Activated CD4-positive, alpha-beta T cell treated with anti-CD3 and anti-CD28 coated beads for 48 hours (primary cell): Measurements from ENCODE around the gene GABRG3.

Experiments
- DNase-seq: peaks from one replicate; pipeline ENCODE4 v3.0.0-alpha.2; 2020

The GABRG3 gene

DNA sequence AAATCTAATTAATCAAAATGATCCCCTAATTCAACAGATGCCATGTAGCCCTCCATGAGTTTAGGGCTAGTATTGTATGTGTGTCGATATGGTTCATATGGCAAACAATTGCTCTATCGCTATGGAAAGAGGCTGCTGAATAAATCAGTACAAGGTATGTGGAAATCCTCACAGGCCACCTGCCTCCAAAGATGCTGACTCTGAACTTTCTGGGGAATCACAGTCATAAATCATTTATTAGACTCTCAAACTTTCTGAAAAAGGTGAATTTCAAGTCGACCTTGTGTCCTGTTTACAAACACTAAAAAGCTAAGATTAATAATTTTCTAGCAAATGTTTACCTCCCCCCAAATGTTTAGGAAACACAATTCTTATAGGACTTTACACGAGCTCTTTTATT is 462.6 kb downstream of the GABRG3 start:
- DNase-seq, result no peak

DNA sequence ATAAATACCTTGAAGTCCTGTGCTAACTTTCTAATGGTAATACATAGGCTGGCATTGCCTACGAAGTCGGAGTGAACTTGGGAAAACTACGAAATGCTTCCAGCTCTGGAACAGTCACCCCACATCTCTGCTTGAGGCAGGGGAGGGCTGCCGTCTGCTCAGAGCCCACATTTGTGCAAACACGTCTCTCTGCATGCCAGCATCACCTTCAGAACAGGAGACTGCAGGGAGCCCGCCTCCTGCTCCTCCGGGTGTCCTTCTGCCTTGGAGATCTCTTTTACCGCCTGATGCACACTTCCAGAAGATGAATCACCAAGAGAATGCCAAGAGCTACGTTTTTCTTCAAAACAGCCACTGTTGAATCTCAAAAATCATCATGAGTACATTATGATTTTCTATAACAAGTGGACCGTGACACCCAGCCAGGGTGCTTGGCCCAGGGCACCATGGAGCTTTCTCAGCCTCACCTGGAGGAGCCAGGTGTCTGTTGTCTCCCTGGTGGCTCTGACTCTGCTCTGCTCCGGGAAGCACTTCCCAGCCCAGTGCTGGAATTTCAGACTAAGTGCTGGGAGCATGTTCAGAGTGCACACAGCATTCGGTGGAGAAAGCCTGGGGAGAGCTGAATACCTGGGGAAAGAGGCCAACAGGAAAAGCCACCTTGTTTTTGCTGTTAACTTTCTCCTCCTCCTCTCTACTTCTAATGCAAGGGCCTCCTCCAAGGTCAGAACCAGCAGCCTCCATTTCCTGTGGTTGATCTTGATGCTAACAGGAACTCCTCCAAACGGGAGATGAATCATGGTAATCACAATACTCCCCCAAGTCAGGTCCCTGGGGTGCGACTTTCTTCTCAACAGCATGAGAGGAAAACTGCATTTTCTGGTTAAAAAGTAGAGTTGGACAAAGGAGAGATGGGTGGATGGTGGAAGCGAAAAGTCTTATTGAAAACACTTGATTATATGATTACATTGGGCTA is 467.7 kb downstream of the GABRG3 start:
- no peak for DNase-seq

DNA sequence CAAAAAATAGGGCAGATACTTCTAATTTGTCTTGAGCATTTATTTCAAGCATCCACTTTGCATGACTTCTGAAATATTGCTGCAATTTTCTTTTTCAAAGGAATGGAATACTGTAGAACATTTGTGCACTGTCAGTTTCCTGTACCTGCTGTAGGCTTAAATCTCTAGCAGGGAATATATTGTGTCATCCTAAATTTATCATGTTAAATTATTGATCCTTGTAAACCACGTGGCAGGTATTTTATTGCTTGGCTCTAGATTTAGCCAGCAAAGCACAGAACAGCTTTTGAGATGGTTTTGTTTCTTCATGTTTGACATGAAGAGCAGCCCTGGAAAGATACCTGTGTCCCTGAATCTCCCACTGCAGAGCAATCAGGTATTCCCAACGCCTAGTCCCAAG is 470.1 kb downstream of the GABRG3 start:
- DNase-seq, result no peak

DNA sequence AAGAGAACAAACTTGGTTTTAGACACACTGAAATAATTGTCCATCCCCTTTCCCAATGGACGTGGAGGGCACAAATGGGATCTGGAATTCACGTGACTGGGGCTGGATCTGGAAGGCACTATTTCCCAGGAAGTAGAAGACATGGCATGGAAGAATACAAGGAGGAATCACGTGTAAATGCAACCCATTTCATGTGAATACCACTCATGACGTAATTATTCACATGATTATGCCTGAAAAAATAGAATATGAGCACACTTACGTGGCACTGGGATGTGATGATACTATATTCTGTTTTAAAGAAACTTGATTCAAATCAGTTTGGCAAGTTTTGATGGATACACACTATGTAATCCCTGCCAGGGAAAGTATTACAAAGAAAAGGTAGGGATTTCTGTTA is 477.3 kb downstream of the GABRG3 start:
- DNase-seq, result no peak

DNA sequence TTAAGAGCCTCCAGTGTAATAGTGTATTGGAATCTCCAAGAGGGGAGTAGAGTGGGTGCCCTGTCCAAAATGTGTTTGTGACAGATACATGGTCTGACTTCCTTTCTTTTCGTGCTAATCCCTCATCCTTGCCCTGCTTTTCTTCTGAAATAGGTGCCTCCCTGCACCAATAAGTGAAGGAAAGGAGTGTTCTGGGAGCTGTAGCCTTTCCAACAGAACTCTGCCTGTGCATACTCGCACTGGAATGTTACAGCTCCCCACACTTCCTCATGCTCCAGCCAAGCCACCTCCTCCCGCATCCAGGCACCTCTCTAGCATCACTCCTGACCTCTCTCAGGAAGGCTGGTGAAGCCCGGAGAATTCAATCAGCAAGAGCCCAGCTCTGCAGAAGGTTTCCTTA is 478.0 kb downstream of the GABRG3 start:
- no peak for DNase-seq

DNA sequence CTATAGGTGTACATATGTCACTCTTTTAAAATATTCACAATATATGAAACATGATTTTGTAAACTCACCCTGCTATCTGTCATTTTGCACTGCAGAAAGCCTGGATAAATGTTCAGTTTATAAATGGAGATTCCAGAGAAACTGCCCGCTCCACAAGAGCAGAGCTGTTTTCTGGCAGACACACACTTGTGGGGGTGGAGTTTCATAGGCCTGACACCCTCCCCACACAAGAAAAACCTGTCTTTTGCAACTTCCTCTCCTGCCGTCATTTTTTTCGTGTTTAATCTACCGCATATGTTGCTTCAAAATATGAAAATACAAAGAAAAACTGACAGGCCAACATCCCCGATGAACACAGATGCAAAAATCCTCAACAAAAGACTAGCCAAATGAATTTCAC is 479.0 kb downstream of the GABRG3 start:
- DNase-seq, result no peak

DNA sequence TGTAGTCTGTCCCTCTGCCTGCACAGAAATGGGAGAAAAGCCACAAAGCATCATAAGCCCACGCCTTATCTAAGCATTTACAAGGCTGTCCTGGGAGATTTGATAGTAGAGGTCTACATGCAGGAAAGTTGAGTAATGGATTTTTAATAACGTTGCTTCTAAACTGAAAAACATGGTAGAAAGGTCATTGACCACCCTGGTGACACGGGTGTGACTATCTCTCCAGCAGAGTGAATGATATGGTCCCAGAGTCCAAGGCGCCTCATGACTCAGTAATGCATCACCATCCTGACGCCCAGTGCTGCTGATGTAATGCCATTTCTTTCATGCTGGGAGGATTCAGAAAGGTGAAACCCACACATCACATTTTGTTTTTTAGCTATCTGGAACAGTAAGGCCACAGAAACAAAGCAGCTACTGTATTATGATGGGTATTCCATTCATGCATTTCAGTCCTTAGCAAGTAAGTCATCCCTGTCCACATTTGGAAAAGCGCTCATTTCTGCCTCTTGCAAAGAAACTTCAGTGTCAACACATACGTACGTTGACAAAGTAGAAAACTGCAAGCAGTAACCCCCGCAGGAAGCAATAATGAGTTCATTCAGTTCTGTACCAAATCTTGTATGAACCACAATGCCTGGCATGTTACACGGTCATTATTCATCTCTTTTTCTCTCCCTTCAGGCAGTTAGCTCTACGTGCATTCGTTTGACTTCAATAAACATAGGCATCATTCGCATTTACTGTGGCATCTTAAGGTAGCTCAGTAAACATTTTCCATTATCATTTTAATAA is 483.5 kb downstream of the GABRG3 start:
- DNase-seq, result no peak

DNA sequence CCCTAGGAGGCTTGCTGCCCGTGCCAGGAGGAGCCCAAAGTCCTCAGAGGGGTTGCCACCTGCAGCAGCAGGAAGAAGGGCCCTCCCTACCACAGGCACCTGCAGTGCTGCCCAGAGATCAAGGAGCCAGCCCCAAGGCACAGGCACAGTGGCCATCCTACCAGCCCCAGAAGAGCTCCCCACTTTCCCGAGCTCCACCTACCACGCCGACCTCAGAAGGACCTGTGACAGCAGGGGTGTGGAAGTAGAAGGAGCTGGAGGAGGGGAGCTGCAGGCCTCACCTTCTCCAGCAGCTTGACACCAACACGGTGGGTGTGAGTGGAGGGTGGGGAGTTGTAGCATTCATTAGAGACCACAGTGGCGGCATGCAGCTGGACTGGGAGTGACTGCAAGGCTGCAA is 485.8 kb downstream of the GABRG3 start:
- DNase-seq, result no peak

DNA sequence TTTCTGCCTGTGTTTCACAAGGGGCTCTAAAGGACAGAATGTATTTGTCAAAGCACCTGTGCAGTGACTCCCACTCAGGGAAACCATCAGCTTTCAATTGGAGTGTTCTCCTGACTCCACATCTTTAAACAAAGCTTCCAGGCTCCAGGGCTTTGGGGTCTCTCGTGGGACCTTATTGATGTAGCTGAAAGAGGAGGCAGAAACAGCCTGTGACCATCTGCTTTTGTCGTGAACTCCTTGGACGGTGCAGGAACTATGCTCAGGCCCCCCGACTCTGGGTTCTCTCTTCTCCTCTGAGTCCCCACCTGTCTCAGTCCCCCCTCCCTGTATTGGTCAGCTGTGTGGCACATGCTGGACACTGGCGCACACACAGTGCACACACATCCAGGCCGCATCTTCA is 486.8 kb downstream of the GABRG3 start:
- no peak for DNase-seq

DNA sequence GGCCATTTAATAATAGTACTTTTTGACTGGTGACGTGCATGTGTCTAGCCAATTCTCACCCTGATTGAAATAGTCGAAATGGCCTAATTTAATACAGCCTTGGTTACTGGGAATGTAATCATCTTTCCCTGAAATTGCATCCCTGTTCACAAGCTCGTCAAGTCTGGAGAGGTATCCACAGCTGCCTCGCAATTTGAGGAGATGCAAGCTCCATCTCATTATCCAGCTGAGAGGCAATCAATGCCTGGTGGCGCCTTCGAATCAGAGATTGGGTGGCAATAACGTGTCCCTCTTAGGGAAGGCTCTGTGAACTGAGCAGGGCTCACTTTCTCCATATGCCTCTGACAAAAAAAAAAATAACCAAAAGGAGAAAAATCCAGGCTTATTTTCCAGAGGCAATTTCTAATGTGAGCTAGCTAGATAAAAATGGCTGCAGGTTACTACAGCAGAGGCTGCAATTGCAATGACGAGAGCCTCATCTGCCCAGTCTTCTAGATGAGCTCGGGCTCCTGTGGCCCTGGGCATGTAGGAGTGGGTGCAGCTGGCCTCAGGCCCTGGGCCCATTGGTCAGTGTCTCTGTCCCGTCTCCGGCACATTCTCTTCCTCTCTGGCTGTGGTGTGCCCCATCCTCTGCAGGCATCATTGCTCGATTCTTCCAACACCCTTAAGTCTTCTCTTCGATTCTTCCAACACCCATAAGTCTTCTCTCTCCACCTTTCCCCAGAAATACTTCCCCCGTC is 487.5 kb downstream of the GABRG3 start:
- DNase-seq, result no peak

DNA sequence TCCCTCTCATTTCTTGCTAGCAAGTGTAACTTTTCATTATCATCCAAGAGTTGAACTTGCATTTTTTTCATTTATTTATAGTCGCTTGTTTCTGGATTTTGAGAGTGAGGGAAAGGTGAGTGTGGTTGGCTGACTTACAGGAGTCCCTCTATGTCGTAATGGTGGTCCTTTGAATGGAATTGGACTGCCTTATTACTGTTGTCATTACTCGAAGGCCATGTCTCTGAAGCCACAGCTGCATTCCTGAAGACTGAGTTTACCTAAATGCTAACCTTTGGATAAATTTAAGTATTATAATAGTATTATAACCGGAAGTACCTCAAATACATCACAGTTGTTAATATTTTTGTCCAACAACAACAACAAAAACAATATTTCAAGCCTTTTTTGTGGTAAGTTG is 488.9 kb downstream of the GABRG3 start:
- DNase-seq, result no peak

DNA sequence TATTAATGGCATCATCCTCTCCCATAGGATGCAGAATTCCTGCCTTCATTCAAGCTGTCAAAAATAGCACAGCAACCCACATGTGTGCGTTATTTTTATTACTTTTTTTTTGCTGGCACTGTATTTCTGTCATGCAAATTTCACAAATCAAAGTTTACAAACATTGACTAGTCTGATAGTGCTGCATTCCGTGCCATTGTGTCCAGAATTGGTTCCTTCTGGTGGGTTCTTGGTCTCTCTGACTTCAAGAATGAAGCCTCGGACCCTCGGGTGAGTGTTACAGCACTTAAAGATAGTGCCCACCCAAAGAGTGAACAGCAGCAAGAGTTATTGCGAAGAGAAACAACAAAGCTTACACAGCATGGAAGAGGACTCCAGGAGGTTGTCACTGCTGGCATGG is 490.2 kb downstream of the GABRG3 start:
- no peak for DNase-seq

DNA sequence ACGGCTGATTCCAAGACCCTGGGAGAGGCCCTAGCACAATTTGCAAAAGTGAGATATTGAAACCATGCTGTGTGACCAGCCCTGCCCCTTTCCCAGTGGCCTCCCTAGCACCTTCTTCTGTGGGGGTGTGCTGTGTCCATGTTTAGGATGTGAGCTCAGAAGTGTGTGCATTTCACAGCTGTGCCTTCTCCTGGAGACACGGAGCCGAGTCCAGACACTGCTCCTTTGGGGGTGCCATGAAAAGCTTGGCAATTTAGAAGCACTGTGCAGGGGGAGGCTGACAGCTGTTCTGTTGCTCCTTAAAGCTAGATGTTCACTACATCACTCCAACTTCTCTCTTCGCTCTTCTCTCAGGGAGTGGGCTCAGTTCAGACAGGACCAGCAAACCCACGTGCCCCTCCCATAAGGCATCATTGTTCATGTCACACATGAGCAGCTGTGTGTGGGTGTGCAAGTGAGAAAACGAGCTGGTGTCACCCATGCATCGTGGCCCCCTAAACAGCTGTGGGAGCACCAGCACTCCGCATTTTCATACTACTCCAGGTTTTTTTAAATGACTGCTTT is 492.6 kb downstream of the GABRG3 start:
- no peak for DNase-seq

DNA sequence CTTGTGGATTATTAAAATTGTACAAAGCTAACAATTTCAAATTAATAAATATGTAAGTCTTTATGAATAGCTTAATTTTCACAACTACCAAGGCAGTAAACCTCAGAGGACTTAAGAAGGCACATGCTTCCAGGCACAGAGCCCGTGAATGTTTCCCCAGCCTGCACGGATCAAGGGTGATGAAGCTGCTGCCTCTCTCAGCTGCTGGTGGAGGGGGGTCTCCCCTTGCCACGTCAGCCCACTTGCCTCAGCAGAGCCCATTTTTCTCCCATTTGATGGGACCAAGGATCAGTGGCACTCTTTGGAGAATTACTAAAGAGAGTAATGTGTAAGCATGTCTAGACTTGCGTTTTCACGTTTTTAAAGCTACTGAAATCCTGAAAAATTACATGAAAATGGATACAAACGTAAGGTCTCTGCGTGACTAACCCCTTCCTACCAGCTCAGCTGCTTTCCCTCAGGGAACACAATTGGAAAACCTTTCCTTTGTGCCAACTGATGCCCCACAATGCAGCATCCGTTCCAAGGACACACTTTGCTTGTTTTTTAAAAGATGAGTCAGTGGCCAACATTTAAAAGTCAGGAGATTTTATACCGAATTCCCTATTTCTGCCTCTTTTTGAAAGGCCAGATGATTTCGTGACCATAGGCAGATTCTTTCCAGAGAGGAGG is 494.1 kb downstream of the GABRG3 start:
- DNase-seq, result no peak

DNA sequence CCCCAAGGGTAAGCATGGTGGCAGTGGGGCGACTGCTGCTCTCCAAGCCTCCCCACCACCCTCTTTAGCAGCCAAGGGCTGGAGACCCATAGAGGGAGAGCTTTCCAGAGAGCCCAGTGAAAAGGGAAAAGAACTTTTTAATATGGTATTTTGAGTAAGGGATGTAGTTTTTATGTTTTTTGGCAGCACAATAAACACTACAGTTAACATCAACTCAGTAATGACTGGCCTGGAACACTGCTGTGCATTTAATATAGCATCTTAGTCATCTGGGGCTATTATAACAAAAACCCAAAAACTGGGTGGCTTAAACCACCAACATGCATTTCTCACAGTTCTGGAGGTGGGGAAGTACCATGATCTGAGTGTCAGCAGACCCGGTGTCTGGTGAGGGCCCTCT is 495.8 kb downstream of the GABRG3 start:
- no peak for DNase-seq

DNA sequence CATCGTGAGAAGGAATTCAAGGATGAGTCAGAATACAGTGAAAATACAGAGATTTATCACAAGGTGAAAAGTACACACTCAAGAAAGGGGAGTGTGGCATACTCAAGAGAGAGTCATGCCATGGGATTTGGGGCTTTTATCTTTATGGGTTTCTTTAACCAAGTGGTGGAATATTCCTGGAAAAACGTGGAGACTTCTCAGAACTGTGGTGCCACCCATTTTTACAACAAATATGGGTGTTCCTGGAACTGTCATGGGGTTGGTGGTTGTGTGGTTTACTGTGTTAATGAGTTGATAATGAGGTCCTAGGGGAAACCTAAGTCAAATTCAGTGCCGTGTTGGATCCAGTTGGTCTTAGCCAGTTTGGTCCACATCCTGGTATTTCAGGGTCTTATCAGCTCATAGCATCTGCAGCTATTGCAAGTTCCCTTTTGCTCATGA is 497.2 kb downstream of the GABRG3 start:
- DNase-seq, result no peak

DNA sequence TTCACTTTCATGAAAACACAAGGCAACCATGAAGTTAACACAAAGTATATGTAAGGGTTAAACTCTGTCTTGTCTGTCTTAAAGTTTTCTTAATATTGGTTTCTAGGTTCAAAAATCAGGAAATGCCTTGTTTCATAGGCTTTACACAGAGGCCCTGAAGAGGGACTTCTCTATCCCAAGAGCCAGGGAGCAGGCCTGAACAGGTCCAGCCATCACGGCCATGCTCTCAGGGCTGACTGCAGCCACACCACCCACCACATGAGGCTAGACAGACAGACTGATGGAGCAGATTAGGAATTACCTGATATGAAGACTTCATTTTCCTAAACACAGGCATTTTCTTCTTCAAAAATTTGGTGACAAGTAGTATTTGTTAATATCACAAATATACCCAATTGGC is 502.9 kb downstream of the GABRG3 start:
- no peak for DNase-seq

DNA sequence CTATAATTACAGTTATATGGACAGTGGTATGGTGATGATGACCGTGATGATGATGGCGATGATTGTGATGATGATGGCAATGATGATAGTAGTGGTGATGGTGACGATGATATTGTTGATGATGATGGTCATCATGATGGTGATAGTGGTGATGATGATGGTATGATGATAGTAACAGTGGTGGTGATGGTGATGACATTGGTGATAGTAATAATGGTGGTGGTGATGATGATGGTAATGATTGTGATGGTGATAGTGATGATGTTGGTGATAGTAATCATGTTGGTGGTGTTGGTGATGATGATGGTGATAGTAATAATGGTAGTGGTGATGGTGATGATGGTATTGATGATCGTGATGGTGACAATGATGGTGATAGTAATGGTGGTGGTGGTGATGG is 504.4 kb downstream of the GABRG3 start:
- DNase-seq, result no peak

DNA sequence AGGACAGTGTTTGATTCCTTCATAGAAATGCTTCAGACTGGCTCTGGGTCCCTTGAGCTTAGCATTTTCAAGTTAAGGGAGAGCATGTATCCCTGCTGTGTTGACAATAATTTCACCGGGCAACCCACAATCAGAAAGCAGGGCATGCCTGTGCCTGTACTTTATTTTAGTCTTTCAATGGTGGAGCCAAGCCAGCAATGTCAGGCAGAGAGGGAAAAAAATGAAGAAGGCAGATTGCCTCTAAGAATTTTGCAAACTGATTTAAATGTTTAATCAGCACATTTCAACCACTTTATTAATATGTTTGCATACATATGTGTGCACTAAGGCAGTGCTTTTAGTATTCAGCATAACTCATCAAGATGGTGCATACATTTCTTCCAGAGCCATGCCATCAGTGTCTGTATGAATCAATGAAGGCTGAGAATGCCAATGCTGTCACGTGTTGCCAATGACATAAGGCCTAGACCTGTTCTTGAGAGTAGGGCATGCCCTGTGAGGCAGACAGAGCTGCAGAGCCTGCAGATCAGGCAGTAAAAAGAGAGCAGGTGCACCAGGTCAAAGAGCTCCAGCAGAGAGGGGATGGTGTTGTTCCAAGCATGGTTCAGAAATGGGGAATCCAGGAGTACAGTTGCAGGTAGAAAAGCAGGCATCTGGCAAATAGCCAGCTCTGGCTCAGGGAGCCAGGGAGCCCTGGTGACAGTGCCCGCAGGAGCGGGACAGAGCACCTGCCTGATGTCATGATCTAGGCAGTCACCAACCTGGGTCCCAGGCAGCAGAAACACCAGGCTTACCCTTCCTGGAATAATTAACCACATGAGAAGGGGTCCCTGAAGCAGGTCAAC is 508.5 kb downstream of the GABRG3 start:
- no peak for DNase-seq

DNA sequence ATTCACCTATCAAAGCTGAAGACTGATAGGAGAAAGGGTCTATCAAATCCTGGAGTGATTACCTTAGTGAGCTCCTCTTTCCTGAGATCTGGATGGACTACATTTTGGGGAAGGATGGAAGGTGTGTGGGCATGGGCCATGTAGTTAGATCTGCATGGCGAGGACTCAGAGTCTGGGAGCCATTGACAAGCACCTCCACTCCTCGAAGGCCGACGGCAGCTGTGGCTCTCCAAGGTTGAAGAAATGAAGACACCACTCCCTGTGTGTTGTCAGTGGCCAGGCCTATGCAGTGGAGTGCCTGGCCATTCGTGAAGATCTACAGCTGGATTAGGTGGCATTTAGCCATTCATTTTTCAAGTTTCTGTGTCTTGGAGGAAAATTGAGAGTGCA is 509.2 kb downstream of the GABRG3 start:
- no peak for DNase-seq

DNA sequence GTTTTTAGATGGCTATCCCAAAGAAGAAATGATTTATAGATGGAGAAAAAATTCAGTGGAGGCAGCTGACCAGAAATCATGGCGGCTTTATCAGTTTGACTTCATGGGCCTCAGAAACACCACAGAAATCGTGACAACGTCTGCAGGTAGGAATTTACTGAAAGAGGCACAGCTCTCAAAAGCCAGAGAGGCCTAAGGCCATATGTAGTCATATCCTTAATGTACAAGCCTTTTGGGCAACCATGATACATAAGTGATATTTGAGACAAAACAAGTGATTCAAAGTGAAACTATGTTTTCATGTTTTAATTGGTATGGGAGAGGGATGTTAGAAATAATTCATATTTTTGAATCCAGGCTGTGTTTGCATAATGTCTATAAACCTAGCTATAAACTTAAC is 509.7 kb downstream of the GABRG3 start:
- no peak for DNase-seq

DNA sequence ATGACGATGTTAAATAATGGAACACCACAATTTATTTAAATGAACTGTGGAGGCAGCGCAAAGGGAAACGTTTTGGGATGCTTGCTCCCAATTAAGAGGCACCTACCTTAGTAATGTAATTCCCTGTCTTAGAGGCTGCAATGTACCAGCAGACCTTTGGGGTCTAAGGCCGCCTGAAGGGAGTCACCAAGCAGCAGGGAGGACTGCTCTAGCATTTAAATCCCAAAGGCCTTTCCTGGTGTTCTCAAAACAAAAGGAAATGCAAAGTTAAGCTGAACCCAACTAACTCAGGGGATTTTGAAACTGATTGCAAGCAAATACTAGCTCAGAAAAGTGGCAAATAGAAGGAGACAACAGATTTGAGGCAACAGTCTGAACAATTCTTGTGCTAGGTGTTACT is 510.8 kb downstream of the GABRG3 start:
- DNase-seq, result no peak
